Hair follicle dermal papilla cell (primary cell): ENCODE measurements around the gene PTGER3. TPM values are rescaled to one million over a fixed set of nuclear protein-coding genes. Genes with fewer than 3 reads are reported as not detected.

ENCODE experiments used
- small RNA-seq: library from RNA; depleted of rRNA; stranded (forward); fragments of <200 nt; gene quantifications from one replicate; pipeline ENCODE3, GENCODE V24; 2012
- total RNA-seq: library from RNA; depleted of rRNA; stranded (reverse); fragments of >200 nt; gene quantifications from 2 replicates; pipeline ENCODE4 v1.2.3, GENCODE V29; 2012

PTGER3 gene
- total RNA-seq, result 6.5 and 14.8 TPM in 2 replicates

DNA sequence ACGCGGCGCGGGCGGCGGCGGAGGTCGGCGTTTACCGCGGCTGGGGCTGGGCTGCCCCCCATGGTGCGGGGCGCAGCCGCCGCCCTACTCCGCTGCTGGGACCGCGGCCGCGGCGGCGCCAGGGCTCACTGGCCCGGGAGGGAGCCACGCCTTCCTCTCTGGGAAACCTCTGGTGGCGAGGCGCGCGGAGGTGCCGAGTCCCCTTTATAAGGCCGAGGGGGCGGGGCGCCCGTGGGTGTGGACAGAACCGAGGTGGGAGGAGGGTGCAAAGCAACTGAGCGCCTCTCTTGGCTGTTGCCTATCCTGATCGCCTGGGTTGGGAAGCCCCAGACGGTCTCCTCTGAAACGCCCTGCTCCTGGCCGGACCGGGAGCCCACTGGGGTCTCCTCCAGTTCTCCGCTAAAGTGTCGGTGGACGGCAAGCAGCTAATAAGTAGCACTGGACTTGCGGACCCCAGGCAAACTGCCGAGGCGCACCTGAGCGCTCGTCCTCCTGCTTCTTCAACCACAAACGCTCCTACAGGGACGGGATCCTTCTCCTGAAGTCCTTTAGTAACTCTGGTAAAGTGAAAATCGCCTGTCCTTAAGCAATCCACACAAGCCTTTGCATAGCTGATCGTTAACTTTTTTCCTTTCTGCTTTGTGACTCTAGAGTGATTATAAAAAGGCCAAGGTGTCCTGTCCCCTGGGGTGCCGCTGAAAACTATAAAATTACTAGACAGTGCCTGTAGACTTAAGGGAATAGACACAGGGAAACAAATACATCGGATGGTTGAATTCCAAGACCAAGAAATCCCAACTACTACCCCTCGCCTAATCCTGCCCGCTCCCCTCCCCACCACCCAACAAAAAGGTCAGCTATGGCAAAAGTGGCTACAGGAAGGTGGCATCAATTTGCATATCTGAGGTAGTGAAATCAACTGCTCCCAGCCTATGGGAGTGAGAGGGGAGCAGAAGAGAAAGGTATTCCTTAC is at the start of gene PTGER3:
Gene PTGER3 (minus strand): TSS at position 182 of the 973 bp plus-strand sequence. CDS start 239 bp downstream, outside the sequence.

GRCh38 chr1:71080739-71081696 is 33.4 kb upstream of the PTGER3 start, which contains the start of gene ZRANB2:
Gene ZRANB2, minus strand, starts transcription at chr1:71081035. Its CDS starts 40 bp downstream, at chr1:71080995.

Small RNAs within 50 kb of the gene (small RNA-seq; reads per million reads assigned to genes)
- gene MIR186, result 148 reads per million, percentile 98 among the genes with 10 or more reads in this experiment

Other genes starting within 250 kb of the PTGER3 start
- 48.0 and 52.1 TPM in 2 replicates for gene ZRANB2, start 33.2 kb upstream of the PTGER3 start, total RNA-seq